Measurements from ENCODE around the gene SHTN1.
A peak's percentile ranks its signal among the peaks of the same experiment; 100 is the strongest.

SHTN1 gene

GRCh38 chr10:117005026-117005526 is at the start of gene SHTN1:
TSS of gene SHTN1 (minus strand) at chr10:117005187. CDS start at chr10:117005079, 108 bp downstream.
- H3K27ac ChIP-seq = peak within 1 kb of the TSS; percentile 68
- DNase-seq (ENCODE audit: low read depth, low spot score) = peak; percentile 31

GRCh38 chr10:117053482-117053881 is 48.5 kb upstream of the SHTN1 start:
- no peak for DNase-seq (ENCODE audit: low read depth, low spot score)
- no peak overlapping the region for H3K27ac ChIP-seq

GRCh38 chr10:117047947-117048346 is 43.0 kb upstream of the SHTN1 start:
- no peak for DNase-seq (ENCODE audit: low read depth, low spot score)
- H3K27ac ChIP-seq = no peak overlapping the region

- DNase-seq (ENCODE audit: low read depth, low spot score) = no peak
- H3K27ac ChIP-seq = no peak overlapping the region
Observed at GRCh38 chr10:117016266-117016665, 11.3 kb upstream of the SHTN1 start.

- DNase-seq (ENCODE audit: low read depth, low spot score) = no peak
- no peak overlapping the region for H3K27ac ChIP-seq
Observed at GRCh38 chr10:117014835-117015234, 9.8 kb upstream of the SHTN1 start.

GRCh38 chr10:117007080-117007479 is 2.1 kb upstream of the SHTN1 start:
- peak; percentile 41 for DNase-seq (ENCODE audit: low read depth, low spot score)
- H3K27ac ChIP-seq = no peak overlapping the region

- no peak overlapping the region for H3K27ac ChIP-seq
- DNase-seq (ENCODE audit: low read depth, low spot score) = no peak
Observed at GRCh38 chr10:117005527-117006055, 604 bp upstream of the SHTN1 start.

GRCh38 chr10:117004227-117005025 is 561 bp downstream of the SHTN1 start:
- H3K27ac ChIP-seq = peak overlapping the region; percentile 68
- DNase-seq (ENCODE audit: low read depth, low spot score) = no peak

- no peak overlapping the region for H3K27ac ChIP-seq
- DNase-seq (ENCODE audit: low read depth, low spot score) = no peak
Observed at GRCh38 chr10:117003336-117003735, 1.7 kb downstream of the SHTN1 start.

- no peak overlapping the region for H3K27ac ChIP-seq
- DNase-seq (ENCODE audit: low read depth, low spot score) = no peak
Observed at GRCh38 chr10:117002206-117002605, 2.8 kb downstream of the SHTN1 start.

GRCh38 chr10:117001144-117001543 is 3.8 kb downstream of the SHTN1 start:
- H3K27ac ChIP-seq = no peak overlapping the region
- no peak for DNase-seq (ENCODE audit: low read depth, low spot score)

- no peak for DNase-seq (ENCODE audit: low read depth, low spot score)
- no peak overlapping the region for H3K27ac ChIP-seq
Observed at GRCh38 chr10:117000580-117000979, 4.4 kb downstream of the SHTN1 start.

- DNase-seq (ENCODE audit: low read depth, low spot score) = no peak
- H3K27ac ChIP-seq = no peak overlapping the region
Observed at GRCh38 chr10:116998172-116998571, 6.8 kb downstream of the SHTN1 start.

- no peak for DNase-seq (ENCODE audit: low read depth, low spot score)
- no peak overlapping the region for H3K27ac ChIP-seq
Observed at GRCh38 chr10:116997015-116997414, 8.0 kb downstream of the SHTN1 start.

- no peak overlapping the region for H3K27ac ChIP-seq
- no peak for DNase-seq (ENCODE audit: low read depth, low spot score)
Observed at GRCh38 chr10:116995648-116996047, 9.3 kb downstream of the SHTN1 start.

GRCh38 chr10:116994113-116994890 is 10.7 kb downstream of the SHTN1 start:
- H3K27ac ChIP-seq = no peak overlapping the region
- DNase-seq (ENCODE audit: low read depth, low spot score) = no peak

GRCh38 chr10:116993610-116994009 is 11.4 kb downstream of the SHTN1 start:
- no peak overlapping the region for H3K27ac ChIP-seq
- DNase-seq (ENCODE audit: low read depth, low spot score) = no peak

- DNase-seq (ENCODE audit: low read depth, low spot score) = no peak
- no peak overlapping the region for H3K27ac ChIP-seq
Observed at GRCh38 chr10:116992183-116992582, 12.8 kb downstream of the SHTN1 start.

GRCh38 chr10:116990276-116990800 is 14.6 kb downstream of the SHTN1 start:
- H3K27ac ChIP-seq = no peak overlapping the region

GRCh38 chr10:116989439-116989838 is 15.5 kb downstream of the SHTN1 start:
- no peak overlapping the region for H3K27ac ChIP-seq
- no peak for DNase-seq (ENCODE audit: low read depth, low spot score)

More at GRCh38 chr10:116990276-116990800, 14.6 kb downstream of the SHTN1 start:
- no peak for DNase-seq (ENCODE audit: low read depth, low spot score)

GRCh38 chr10:116988311-116988710 is 16.7 kb downstream of the SHTN1 start:
- H3K27ac ChIP-seq = no peak overlapping the region
- no peak for DNase-seq (ENCODE audit: low read depth, low spot score)

Measured in epithelial cell of prostate (primary cell).